SU-DHL-6 (cell line): ENCODE results near the gene OSR1.

ENCODE experiments used
- H2AFZ ChIP-seq: fragments of 200-600 bp; sonication (generic); 2 replicates; pipeline ENCODE4 v1.6.1; 2014; ENCODE audit warnings: low read depth, mild to moderate bottlenecking, moderate library complexity, mixed read lengths, antibody characterized with exemption, low read length; ENCODE audit not compliant: severe bottlenecking
- H3F3A ChIP-seq: fragments of 200-600 bp; shearing (Covaris generic); 2 replicates; pipeline ENCODE4 v1.6.0; 2016; ENCODE audit warnings: antibody characterized with exemption, mild to moderate bottlenecking; ENCODE audit not compliant: insufficient read depth
- H3K27ac ChIP-seq: fragments of 200-600 bp; sonication (generic); 2 replicates; pipeline ENCODE4 v1.5.1; 2016; ENCODE audit warnings: low read depth, mild to moderate bottlenecking, low read length, moderate library complexity, mixed read lengths
- H3K27me3 ChIP-seq: fragments of 200-600 bp; sonication (generic), shearing (Covaris generic); 2 replicates; pipeline ENCODE4 v1.6.0; 2014; ENCODE audit warnings: mild to moderate bottlenecking, low read length
- H3K36me3 ChIP-seq: fragments of 200-600 bp; sonication (generic); 2 replicates; pipeline ENCODE4 v1.6.1; 2014; ENCODE audit warnings: mild to moderate bottlenecking, low read length, mixed read lengths
- H3K4me2 ChIP-seq: fragments of 300-600, 200-600 bp; shearing (Covaris generic), sonication (generic); 2 replicates; pipeline ENCODE4 v1.6.0; 2014; ENCODE audit warnings: low read length, low read depth, mild to moderate bottlenecking; ENCODE audit not compliant: poor library complexity, severe bottlenecking
- H3K4me3 ChIP-seq: fragments of 200-600 bp; sonication (generic); 2 replicates; pipeline ENCODE4 v1.5.1; 2014; ENCODE audit warnings: antibody characterized with exemption, low read length, mild to moderate bottlenecking, mixed read lengths; ENCODE audit not compliant: insufficient read depth, poor library complexity, severe bottlenecking
- H3K79me2 ChIP-seq: fragments of 200-600 bp; sonication (generic); 2 replicates; pipeline ENCODE4 v1.6.1; 2014; ENCODE audit warnings: mild to moderate bottlenecking, low read length, moderate library complexity; ENCODE audit not compliant: insufficient read depth
- H3K9ac ChIP-seq: fragments of 200-600 bp; sonication (generic); 2 replicates; pipeline ENCODE4 v1.7.0; 2014; ENCODE audit warnings: mild to moderate bottlenecking, low read length
- H3K9me2 ChIP-seq: fragments of 200-600 bp; sonication (generic); replicated peaks from 2 replicates; pipeline ENCODE4 v1.6.1; 2014; ENCODE audit warnings: low read length; ENCODE audit not compliant: insufficient read depth
- H3K9me3 ChIP-seq: fragments of 200-600 bp; sonication (generic); 2 replicates; pipeline ENCODE4 v1.6.1; 2014; ENCODE audit warnings: low read length, mixed read lengths; ENCODE audit not compliant: insufficient read depth
- H4K20me1 ChIP-seq: fragments of 200-600 bp; sonication (generic); 2 replicates; pipeline ENCODE4 v1.6.1; 2014; ENCODE audit warnings: low read depth, mild to moderate bottlenecking, antibody characterized with exemption, low read length, moderate library complexity, mixed read lengths
- EZH2phosphoT487 ChIP-seq: fragments of 200-600 bp; sonication (generic), shearing (Covaris generic); conservative IDR thresholded peaks from 2 replicates; pipeline ENCODE4 v1.6.1; 2018; ENCODE audit warnings: mild to moderate bottlenecking, antibody characterized with exemption, low read length, moderate library complexity, mixed read lengths
- TF ChIP-seq, protein P1 (sequence below): fragments of 200-600 bp; sonication (generic); IDR thresholded peaks from one replicate; pipeline ENCODE4 v1.5.1; 2017; ENCODE audit warnings: antibody characterized with exemption, mild to moderate bottlenecking, low read length, moderate library complexity; ENCODE audit not compliant: insufficient read depth, poor library complexity, severe bottlenecking

OSR1 gene

DNA sequence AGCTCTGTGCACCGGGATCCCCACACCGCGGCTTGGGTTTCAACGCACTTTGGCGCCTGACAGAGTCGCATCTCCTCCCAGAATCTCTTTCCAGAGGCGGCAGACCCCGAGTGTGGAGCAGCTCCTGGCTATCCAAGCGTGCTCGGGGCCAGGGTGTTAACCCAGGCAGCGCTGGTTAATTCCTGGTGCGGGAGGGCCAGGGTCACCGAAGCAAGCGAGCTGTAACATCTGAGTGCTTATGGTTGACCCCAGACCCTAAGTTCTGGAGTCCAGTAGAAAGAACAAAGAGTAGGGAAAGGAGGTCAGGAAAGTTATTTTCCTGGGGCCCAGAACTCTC lies 566 bp upstream of the OSR1 start:
- Histone ChIP-seq H4K20me1 (no peaks in the 10 kb centered on the region), H3K27ac (no peak overlapping the region), H3K36me3 (no peaks in the 10 kb centered on the region), H3K27me3 (no peaks in the 10 kb centered on the region), H2AFZ (no peak overlapping the region), H3K79me2 (no peaks in the 10 kb centered on the region), H3K4me2 (no peak overlapping the region), H3K4me3 (no peak overlapping the region), H3F3A (no peaks in the 10 kb centered on the region), H3K9me2 (no peaks in the 10 kb centered on the region), H3K9ac (no peak overlapping the region), H3K9me3 (no peaks in the 10 kb centered on the region)
- TF ChIP-seq EZH2phosphoT487: no peak
- TF ChIP-seq, protein P1, sequence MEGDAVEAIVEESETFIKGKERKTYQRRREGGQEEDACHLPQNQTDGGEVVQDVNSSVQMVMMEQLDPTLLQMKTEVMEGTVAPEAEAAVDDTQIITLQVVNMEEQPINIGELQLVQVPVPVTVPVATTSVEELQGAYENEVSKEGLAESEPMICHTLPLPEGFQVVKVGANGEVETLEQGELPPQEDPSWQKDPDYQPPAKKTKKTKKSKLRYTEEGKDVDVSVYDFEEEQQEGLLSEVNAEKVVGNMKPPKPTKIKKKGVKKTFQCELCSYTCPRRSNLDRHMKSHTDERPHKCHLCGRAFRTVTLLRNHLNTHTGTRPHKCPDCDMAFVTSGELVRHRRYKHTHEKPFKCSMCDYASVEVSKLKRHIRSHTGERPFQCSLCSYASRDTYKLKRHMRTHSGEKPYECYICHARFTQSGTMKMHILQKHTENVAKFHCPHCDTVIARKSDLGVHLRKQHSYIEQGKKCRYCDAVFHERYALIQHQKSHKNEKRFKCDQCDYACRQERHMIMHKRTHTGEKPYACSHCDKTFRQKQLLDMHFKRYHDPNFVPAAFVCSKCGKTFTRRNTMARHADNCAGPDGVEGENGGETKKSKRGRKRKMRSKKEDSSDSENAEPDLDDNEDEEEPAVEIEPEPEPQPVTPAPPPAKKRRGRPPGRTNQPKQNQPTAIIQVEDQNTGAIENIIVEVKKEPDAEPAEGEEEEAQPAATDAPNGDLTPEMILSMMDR: no peak

DNA sequence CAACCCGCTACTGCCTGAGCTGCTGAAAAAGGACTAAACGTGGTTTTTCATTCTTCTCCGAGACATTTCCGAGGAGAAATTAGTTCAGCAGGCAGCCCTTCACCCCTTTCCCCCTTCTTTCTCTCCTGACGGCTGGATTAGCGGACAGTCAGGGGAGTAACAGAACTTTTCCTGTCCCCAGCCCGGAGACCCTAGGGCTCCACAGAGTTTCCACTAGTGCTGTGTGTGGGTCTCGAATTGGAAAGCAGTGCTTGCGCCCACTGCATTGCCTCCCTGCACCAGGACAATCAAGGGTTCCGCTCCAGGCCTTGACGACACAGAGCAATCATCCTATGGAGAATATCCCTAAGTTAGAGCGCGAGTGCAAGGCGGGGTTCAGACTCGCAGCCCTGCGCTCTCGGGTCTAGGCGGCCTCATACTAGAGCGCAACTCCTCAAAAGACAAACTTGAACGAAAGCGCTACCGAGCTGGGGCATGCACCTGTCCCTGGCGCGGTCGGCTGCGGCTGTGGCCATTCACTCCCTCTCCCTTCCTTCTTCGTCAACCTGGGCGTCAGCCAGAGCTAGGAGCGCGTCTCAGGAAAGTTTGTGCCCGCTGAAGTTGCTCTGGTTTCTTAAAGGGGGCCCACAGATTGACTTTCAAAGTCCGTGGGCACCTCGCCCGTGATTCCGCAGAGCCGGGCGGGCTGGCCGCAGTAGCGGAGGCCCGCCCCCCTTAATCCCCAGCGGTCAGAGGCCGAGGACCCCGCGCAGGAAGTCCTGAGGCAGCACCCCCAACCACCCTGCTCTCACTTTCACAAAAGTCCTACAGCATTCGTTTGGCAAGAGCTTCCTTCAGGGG lies 801 bp downstream of the OSR1 start:
- no peaks in the 10 kb centered on the region for H3F3A ChIP-seq
- no peak overlapping the region for H3K4me2 ChIP-seq
- no peaks in the 10 kb centered on the region for H3K36me3 ChIP-seq
- no peaks in the 10 kb centered on the region for H4K20me1 ChIP-seq
- no peak overlapping the region for H3K27ac ChIP-seq
- no peaks in the 10 kb centered on the region for H3K27me3 ChIP-seq
- no peaks in the 10 kb centered on the region for H3K79me2 ChIP-seq
- H2AFZ ChIP-seq: no peak overlapping the region
- TF ChIP-seq, protein P1: no peak
- H3K9ac ChIP-seq: no peak overlapping the region
- H3K4me3 ChIP-seq: no peak overlapping the region
- no peaks in the 10 kb centered on the region for H3K9me3 ChIP-seq
- H3K9me2 ChIP-seq: no peaks in the 10 kb centered on the region

DNA sequence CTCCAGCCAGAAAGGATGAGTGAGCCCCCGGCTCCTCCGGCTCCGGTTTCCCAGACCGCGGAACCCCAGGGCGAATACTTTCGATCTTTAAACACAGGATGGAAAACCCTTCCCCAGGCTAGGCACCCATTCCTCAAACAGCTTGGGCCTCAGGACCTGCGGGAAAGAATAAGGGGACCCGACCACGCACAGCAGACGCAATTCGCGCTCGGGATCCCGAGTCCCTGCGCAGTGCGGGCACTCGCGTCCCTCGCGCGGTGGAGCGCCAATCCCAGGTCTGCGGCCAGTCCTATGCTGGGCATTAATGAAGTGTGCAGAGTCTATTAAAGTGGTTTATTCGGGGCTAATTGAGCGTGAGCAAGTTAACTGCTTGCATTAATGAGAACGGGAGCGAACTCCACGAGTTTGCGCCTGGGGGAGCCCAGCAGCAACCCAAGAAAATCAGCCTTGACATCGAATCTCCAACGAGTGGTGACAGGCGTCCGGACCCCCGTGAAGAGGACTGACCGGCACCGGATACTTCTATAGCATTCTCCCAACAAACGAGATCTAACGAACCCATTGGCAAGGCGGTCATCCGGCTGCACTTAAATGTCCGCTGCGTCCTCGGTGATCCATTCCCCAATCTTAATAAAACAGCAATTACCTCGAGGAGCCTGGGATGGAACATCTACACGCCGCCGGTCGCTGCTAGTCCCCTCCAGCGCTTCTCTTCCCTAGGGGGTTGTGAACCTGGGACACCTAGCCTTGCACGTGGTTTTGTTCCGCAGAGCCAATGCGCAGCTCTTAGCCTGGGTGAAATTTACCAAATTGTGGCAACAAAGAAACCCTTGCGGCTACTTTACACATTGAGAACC lies 1.6 kb downstream of the OSR1 start:
- no peak overlapping the region for H3K9ac ChIP-seq
- no peak overlapping the region for H3K4me2 ChIP-seq
- H4K20me1 ChIP-seq: no peaks in the 10 kb centered on the region
- H3K9me3 ChIP-seq: no peaks in the 10 kb centered on the region
- no peak overlapping the region for H2AFZ ChIP-seq
- H3K79me2 ChIP-seq: no peaks in the 10 kb centered on the region
- H3K36me3 ChIP-seq: no peaks in the 10 kb centered on the region
- no peak for TF ChIP-seq EZH2phosphoT487
- TF ChIP-seq, protein P1: no peak
- no peaks in the 10 kb centered on the region for H3K9me2 ChIP-seq
- H3K27me3 ChIP-seq: no peaks in the 10 kb centered on the region
- H3F3A ChIP-seq: no peaks in the 10 kb centered on the region
- no peak overlapping the region for H3K4me3 ChIP-seq
- no peak overlapping the region for H3K27ac ChIP-seq
